GM21526 (cell line): ENCODE results near the gene SPATS2.

ENCODE experiments used
- ATAC-seq: cut with Tn5 transposase; IDR thresholded peaks from one replicate; pipeline ENCODE4 v1.9.1; 2021; ENCODE audit warnings: moderate library complexity; ENCODE audit not compliant: unreplicated experiment, low FRiP score

SPATS2 gene

DNA sequence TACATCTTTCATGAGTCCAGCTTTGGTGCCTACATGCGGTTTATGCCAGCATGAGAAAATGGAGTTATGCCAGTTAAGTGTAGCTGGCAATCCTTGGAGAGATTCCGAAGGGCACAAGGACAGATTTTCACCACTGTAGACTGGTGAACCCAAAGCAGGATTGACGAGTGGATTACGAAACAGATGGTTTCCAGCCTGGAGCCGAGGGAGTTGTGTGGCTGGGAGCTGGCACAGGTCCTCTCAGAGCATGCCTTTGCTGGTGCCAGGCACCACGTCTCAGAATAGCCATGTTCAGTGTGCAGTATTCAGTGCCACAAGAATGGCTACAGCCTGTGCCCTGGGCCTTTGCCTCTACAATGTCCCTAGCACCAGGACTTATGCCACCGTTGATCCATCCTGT, 184.8 kb downstream of the SPATS2 start:
- ATAC-seq: no peak

DNA sequence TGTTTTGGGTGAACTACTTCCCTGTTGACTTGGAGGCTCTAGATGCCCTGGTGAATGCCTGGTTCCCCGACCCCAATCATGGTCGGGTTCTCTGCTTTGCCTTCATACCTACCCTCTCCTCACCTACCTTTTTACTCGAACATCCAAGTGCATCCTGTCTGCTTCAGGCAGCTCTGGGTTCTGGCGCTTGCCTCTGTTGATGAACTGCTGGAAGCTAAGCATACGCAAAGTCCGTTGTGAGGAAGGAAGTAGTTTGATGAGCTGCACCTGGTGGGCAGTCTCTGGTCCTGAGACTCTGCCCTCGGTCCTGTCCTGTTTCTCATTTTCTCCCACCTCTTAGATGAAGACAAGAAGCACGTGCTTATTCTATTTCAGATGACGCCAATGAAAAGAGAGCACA, 185.2 kb downstream of the SPATS2 start:
- no peak for ATAC-seq

DNA sequence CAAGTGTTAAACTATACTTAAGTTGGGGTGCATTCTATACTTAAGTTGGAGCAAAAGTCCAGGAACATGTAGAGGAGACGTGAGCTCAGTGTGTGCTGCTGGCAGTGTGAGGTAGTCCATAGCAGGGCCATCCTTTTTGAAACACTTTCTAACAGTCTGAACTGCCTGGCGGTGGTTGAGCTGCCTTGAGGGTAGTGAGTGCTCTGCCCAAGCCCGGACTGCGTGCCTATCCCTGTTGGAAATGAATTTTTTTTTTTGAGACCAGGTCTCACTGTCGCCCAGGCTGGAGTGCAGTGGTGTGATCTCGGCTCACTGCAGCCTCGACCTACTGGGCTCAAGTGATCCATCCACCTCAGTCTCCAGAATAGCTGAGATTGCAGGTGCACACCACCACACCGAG, 185.6 kb downstream of the SPATS2 start:
- no peak for ATAC-seq

DNA sequence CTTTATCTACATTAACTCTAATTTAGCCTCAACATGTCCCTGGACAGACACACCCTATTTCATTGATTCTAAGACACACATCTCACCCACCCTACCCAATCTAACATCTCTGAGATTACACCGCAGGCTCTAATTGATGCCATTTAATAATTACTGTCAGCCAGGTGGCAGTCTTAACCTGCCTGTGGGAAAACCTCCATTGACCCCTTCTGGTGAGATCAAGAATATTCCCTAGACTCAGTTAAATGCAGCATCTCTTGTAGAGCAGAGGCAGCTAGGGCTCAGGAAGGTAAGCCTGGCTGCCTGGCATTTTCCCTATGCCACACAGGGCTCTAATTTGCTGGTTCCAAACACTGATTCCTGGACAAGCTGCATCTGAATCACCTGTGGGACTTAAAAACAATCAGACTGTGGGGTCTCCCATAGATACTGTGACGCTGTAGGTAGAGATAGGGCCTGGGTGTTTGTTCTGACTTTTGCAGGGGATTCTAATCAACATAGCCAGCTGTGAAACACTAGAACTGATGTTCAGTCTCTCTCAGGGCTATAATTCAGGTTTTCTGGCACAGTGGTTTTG, 186.3 kb downstream of the SPATS2 start:
- ATAC-seq: no peak

DNA sequence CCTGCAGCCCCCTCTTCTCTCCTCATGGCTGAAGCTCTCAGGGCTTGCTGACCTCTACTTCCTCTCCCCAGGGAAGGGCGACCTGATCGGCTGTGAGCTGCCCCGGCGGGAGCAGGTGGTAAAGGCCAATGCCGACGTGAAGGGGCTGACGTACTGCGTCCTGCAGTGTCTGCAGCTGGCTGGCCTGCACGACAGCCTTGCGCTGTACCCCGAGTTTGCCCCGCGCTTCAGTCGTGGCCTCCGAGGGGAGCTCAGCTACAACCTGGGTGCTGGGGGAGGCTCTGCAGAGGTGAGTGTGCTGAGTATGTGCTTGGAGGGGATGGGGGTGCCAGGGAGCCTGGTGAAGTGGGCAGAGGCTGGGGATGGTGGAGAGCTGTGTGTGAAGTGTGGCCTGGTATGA, 187.0 kb downstream of the SPATS2 start:
- no peak for ATAC-seq

DNA sequence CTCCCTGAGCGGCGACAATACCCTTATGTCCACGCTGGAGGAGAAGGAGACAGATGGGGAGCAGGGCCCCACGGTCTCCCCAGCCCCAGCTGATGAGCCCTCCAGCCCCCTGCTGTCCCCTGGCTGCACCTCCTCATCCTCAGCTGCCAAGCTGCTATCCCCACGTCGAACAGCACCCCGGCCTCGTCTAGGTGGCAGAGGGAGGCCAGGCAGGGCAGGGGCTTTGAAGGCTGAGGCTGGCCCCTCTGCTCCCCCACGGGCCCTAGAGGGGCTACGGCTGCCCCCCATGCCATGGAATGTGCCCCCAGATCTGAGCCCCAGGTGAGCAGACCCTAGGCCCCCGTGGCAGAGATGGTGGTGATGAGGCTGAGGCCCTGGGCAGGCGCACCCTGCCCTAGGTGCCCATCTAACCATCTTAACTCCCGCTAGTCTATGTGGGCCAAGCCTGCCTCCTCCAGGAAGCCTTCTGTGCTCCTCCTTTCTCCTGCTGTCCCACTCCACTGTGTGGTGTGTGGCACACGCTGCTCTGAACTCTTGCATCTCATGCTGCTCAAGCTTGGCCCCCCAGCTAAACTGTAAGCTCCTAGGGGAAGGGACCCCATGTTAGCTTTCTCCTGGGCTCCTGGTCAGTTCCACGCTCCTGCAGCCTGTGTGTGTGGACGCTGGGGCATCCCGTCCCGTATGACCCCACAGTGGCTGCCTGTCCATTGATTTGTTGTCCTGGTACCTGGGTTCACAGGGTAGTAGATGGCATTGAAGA, 188.5 kb downstream of the SPATS2 start:
- ATAC-seq: no peak

DNA sequence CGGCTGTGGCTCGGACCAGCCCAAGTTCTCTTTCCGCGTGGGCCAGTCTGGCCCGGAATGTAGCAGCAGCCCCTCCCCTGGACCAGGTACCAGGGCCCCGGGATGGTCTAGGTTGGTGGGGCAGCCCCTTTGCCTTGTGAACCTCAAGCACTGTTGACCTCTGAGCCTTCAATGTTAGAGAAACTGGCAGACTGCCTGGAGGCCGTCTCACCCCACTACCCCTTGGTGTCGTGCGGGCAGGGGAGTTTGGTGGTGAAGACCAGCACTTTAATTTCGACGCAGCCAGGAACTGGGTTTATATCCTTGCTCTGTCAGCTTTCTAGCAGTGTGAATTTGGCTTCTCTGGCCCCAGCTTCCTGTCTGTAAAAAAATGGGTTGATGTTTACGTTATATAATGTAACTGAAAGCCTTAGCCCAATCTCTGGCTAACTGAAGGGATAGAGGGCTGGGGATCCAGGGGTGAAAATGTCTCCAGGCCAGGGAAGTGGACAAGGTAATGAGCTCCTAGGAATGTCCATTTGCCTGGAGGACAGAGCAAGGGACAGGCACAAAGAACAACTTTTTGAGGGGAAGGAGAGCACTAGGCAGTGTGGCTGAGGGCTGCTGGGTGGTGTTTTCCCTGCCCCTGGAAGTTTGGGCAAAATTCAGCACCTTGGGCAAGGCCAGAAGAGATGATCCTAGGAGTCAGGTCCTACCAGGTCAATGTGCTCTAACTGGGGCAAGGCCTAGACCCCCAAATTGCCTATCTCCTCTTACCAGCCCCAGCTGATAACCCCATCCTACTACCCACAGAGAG, 189.3 kb downstream of the SPATS2 start:
- ATAC-seq: no peak

DNA sequence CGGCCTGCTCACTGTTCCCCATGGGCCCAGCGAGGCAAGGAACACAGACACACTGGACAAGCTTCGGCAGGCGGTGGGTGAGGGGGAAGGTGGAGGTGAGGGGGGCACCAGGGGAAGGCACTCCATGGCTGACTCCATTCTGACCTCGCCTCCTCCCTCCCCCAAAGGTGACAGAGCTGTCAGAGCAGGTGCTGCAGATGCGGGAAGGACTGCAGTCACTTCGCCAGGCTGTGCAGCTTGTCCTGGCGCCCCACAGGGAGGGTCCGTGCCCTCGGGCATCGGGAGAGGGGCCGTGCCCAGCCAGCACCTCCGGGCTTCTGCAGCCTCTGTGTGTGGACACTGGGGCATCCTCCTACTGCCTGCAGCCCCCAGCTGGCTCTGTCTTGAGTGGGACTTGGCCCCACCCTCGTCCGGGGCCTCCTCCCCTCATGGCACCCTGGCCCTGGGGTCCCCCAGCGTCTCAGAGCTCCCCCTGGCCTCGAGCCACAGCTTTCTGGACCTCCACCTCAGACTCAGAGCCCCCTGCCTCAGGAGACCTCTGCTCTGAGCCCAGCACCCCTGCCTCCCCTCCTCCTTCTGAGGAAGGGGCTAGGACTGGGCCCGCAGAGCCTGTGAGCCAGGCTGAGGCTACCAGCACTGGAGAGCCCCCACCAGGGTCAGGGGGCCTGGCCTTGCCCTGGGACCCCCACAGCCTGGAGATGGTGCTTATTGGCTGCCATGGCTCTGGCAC, 190.1 kb downstream of the SPATS2 start:
- ATAC-seq: no peak

DNA sequence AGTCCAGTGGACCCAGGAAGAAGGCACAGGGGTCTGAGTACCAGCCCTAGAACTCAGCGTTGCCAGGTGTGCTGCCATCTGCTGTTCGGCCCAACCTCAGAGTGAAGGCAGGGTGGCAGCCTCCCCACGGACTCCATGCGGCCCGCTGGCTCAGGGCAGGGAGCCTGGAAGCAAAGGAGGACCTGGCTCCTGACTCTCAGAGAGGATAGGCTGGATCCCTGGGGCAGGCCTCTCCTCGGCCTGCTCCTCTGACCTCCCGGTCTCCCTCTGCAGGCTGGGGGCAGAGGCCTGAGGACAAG, 190.6 kb downstream of the SPATS2 start:
- no peak for ATAC-seq

DNA sequence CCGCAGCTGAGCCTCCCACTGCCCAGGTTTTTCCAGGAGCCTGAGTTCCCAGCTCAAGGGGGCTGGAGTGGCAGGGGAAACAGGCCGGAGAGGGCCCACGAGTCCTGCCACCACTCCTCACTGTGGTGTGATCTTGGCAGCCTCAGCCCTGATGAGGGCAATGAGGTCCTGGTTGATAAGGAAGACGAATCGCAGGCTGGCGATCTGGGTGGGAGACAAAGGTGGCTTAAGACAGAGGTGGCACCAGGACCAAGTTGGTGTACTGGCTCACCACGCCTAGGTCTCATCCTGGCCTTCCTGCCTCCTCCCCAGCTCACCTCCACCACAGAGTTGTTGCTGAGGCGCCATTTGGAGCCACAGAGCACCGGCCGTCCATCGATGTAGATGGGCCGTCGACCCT, 191.3 kb downstream of the SPATS2 start:
- no peak for ATAC-seq

DNA sequence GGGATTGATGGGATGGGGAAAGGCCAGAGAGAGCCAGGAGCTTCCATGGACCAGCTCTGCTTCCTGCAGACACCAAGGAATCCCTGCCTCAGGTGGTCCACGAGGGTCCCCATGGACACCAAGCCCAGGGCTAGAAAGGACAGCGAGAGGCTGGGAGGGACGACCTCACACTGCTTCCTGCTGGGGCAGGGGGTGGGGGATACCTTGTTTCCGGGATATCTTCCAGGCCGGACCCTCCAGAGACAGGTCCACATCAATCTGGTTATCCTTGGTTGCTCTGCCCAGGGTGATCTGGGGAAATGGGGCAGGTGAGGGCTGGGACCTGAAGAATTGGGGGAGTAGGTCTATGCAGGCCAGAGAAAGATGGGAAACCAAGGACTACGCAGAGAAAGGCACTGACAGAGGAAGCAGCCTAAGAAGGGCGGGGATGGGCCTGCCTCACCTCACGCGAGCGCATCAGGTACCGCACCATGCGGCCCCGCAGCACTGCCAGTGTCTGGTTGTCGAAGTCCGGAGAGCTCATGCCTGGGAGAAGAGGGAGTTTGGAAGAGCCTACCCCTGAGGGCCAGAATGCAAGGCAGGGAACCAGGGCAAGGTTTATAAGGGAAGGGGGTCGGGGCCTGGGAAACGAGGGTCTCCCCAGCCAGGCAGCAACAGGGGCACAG, 191.9 kb downstream of the SPATS2 start:
- ATAC-seq: no peak

DNA sequence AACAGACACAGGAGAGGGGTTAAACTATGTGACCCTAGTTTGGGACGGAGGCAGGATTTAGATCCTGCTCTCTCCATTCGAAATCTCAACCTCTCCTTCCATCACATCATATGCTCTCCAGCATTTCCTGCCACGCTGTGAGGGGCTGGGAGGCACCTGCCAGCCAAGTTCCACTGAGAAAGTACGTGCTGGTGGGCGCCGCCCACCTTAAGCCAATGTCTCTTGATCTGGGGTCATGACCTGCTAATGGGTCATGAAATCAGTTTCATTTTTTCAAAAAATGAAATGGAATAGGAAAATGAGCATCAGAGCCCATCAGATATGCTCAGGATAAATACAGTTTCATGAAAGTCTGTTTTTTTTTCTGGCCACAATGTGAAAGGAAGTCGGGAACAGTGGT, 193.4 kb downstream of the SPATS2 start:
- no peak for ATAC-seq

DNA sequence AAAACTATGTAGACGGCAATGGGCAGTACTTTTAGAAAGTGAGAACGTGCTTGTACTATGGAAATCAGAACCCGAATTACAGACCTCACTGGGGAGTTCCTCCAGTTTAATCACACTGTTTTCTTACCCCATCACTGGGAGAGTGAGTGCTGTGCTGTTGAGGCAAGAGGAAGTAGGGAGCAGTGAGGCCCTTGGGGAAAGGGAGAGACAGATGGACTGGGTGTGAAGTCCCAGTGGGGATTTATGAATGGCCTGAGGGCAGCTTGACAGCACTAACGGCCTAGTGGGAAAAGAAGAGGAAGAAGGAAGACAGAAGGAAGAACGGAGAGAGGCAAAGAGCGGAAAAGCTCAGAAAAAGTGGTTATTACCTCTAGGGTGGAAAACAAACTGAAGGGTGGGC, 195.0 kb downstream of the SPATS2 start:
- no peak for ATAC-seq

DNA sequence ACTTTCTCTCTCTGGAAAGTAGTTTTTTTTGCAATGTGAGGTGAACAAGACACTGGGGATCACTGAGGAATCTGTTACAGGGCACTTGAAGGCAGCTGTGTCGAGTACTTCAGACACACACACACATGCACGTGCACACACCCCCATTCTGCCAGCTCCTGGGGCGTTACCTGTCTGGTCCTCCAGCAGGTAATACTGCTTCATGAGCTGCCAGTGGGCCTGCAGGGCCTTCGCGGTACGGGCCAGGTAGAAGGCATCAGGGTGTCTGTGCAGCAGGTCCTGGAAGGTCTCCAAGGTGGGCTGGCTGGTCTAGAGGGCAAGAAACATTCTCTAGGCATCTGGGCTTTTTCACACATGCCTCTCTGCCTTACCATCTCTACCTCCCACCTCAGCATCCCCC, 195.6 kb downstream of the SPATS2 start:
- ATAC-seq: no peak

DNA sequence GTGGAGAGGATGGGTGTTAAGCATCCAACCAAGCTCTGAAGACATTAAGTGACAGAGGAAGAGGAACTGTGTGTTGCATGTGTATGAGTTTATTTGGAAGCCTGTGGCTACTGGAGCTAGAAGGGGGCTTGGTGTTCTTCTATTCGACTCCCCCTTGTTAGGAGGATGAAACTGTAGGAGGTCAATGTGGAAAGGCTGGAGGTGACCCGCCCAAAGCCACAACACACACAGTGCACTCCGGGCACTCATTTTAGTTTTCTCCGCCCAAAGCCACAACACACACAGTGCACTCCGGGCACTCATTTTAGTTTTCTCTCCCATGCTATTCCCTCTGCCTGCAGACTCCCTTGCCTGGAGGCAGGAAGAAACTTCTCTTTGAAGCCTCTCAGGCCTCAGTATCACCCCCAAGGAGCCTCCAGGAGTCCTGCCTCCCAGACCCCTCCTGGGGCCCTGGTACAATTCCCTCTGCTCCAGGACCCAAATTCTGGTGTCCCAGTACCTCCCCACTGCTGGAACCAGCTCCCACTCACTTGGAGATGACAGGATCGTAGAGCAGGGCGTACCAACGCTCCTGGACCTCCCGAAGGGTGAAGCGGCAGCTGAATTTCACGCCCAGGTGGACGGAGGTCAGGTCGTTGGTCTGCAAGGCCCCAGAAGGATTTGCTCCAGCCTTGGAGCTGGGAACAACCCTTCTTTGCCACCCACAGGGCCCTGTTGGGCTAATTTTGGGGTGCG, 196.9 kb downstream of the SPATS2 start:
- no peak for ATAC-seq

DNA sequence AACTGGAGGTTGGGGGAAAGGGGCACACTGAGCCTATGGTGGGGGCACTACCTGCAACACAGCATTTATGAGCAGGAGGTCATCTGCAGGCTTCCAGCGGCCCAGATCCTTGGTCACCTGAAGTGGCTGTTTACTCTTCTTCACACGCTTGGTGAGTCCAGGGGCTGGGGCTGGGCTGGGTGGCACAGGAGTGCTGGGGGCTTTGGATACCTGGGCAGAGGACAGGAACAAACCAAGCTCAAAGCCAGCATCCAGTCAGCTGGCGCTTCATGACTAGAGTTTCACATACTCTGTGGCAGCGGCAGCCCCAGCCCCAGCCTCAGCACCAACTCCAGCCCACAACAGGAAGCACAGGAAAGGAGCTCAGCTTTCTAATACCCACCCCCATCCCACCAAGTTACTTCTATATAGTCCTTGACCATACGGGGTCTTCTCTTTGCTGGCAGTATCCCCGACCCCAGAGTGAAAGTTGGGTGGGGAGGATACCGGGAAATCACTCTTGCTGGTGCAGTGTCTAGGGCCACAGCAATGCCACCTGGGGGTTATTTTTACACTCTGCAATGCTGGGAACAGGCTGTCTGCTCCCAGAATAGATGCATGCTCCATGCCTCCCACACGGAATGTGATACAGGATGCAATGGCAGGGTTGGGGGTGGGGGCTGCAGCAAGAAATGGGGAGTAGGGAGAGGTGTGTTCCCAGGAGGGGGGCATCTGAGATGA, 197.6 kb downstream of the SPATS2 start:
- no peak for ATAC-seq

DNA sequence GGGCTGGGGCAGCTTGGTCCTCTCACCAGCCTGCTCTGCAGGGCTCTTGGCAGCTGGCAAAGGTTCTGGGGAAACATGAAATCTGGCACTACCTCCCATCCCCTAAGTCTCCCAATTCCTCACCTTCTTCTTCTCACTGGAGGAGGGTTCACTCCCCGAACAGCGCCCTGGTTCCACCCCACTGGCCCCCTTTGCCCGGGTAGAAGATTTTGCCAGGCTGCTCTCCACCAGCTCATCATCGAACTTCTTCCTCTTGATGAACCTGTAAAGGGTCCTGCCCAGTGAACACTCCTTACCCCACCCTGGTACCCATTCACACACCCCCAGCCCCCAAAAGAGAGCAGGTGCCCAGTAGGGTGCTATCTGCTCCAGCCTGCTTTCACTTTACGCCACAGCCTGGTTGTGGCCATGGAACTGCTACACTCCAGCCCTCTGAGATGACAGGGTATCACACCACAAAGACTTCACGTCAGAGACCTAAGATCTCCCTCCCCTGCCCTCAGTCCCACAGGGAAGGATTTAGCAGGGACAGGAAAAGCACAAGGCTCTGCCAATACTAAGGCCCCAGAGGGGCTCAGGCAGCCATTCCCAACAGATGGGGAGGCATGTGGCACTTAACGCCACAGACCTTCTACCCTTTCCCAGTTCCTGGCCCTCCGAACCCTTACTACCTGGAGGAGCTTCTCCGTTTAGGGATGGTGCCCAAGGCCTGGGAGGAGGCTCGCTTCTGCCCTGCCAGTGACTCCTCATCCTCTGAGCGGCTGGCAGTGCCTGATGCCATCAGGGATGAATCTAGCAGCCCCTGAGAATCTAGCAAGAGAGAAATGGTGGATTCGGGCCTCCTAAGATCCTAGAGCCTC, 198.4 kb downstream of the SPATS2 start:
- ATAC-seq: no peak

DNA sequence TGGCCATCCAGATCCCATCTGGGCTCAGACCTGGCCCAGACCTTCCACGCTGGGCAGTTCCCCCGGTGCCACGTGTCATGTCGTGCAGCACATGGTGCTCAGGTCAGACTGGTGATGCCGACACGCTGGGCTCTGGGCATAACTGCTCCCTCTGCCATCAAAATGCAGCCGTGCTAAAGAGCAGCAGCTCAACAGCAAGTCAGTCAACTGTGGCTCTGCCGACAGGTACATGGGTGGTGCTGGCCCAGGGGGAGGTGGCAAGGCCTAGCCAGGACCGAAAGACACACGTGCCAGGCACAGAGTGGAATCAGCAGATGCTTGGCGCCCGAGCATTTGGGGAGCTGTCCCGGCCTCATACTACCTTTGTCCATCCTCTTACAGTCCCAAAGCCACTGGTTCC, 199.1 kb downstream of the SPATS2 start:
- no peak for ATAC-seq

DNA sequence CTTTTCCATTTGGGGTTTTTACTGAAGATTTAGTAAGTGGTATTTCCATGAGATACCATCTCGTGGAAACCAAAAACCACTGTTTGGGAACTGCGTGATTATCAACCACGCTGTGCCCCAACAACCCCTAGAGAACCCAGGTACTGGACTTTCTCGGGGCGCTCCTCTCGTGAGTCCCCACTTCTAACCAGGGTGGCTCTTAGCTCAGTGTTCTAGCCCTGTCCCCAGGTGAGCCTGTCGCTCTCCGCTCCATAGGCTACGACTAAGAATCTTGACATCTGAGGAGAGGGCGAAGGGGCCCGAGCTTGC, 200.0 kb downstream of the SPATS2 start:
- peak; percentile 10 for ATAC-seq
